OCI-LY1 (cell line): Measurements from ENCODE around the gene WNK2.

Experiments
- H2AFZ ChIP-seq: fragments of 200-600 bp; sonication (generic), shearing (Covaris generic); 2 replicates; pipeline ENCODE4 v1.6.0; 2014; ENCODE audit warnings: antibody characterized with exemption, mild to moderate bottlenecking, low read length
- H3F3A ChIP-seq: fragments of 200-600 bp; sonication (generic), shearing (Covaris generic); 2 replicates; pipeline ENCODE4 v1.6.0; 2014; ENCODE audit warnings: mild to moderate bottlenecking, antibody characterized with exemption, low read length, moderate library complexity; ENCODE audit not compliant: insufficient read depth
- H3K27ac ChIP-seq: fragments of 200-600 bp; sonication (generic); 2 replicates; pipeline ENCODE4 v1.5.1; 2014; ENCODE audit warnings: low read length, mixed run types, mild to moderate bottlenecking, low read depth; ENCODE audit not compliant: poor library complexity, severe bottlenecking
- H3K27me3 ChIP-seq: fragments of 200-600 bp; sonication (generic); 2 replicates; pipeline ENCODE4 v1.6.0; 2014; ENCODE audit warnings: antibody characterized with exemption, mild to moderate bottlenecking, low read length, moderate library complexity; ENCODE audit not compliant: insufficient read depth
- H3K36me3 ChIP-seq: fragments of 200-600 bp; sonication (generic); 2 replicates; pipeline ENCODE4 v1.6.1; 2014; ENCODE audit warnings: mild to moderate bottlenecking, antibody characterized with exemption, low read length, moderate library complexity, mixed read lengths; ENCODE audit not compliant: insufficient read depth
- H3K4me1 ChIP-seq: fragments of 200-600 bp; sonication (generic); 2 replicates; pipeline ENCODE4 v1.5.1; 2014; ENCODE audit warnings: mild to moderate bottlenecking, low read length, moderate library complexity; ENCODE audit not compliant: insufficient read depth, severe bottlenecking
- H3K4me2 ChIP-seq: fragments of 200-600 bp; sonication (generic), shearing (Covaris generic); 2 replicates; pipeline ENCODE4 v1.6.1; 2014; ENCODE audit warnings: low read length
- H3K4me3 ChIP-seq: fragments of 200-600 bp; sonication (generic); 2 replicates; pipeline ENCODE4 v1.5.1; 2014; ENCODE audit warnings: low read length, low read depth, mild to moderate bottlenecking, mixed read lengths; ENCODE audit not compliant: poor library complexity, severe bottlenecking
- H3K79me2 ChIP-seq: fragments of 200-600 bp; shearing (Covaris generic); 2 replicates; pipeline ENCODE4 v1.6.1; 2016; ENCODE audit warnings: mixed run types, low read length, mixed read lengths; ENCODE audit not compliant: insufficient read depth
- H3K9ac ChIP-seq: fragments of 200-600 bp; sonication (generic), shearing (Covaris generic); 2 replicates; pipeline ENCODE4 v1.6.1; 2014; ENCODE audit warnings: mild to moderate bottlenecking, low read length, mixed read lengths
- H3K9me2 ChIP-seq: fragments of 200-600 bp; sonication (generic), shearing (Covaris generic); 2 replicates; pipeline ENCODE4 v1.6.1; 2014; ENCODE audit warnings: low read depth, mild to moderate bottlenecking, low read length, mixed read lengths
- H3K9me3 ChIP-seq: fragments of 200-600 bp; shearing (Covaris generic); 2 replicates; pipeline ENCODE4 v1.6.1; 2014; ENCODE audit warnings: low read length, mixed read lengths
- H4K20me1 ChIP-seq: fragments of 200-600 bp; sonication (generic), shearing (Covaris generic); 2 replicates; pipeline ENCODE4 v1.6.0; 2016; ENCODE audit warnings: mild to moderate bottlenecking, low read length; ENCODE audit not compliant: insufficient read depth
- CTCF ChIP-seq: fragments of 200-600 bp; sonication (generic), shearing (Covaris generic); IDR thresholded peaks from 2 replicates; pipeline ENCODE4 v1.5.1; 2017; ENCODE audit warnings: mild to moderate bottlenecking, antibody characterized with exemption, low read length, moderate library complexity, mixed read lengths
- EZH2 ChIP-seq: fragments of 200-600 bp; sonication (generic), shearing (Covaris generic); IDR thresholded peaks from 2 replicates; pipeline ENCODE4 v1.8.0; 2017; ENCODE audit warnings: borderline replicate concordance, mixed run types, mild to moderate bottlenecking, antibody characterized with exemption, low read length, moderate library complexity, mixed read lengths

Gene WNK2

GRCh38 chr9:93245437-93245970, 61.6 kb downstream of the WNK2 start:
- no peak overlapping the region for H3K27ac ChIP-seq
- H3K27me3 ChIP-seq = no peaks in the 10 kb centered on the region
- no peaks in the 10 kb centered on the region for H3K9me2 ChIP-seq
- TF ChIP-seq EZH2 (no peak), CTCF (no peak)
- H3K36me3 ChIP-seq = no peaks in the 10 kb centered on the region
- no peak overlapping the region for H3K4me3 ChIP-seq
- H3K9me3 ChIP-seq = no peaks in the 10 kb centered on the region
- H3K4me1 ChIP-seq = peaks cover 32% of the 10 kb centered on the region
- H3F3A ChIP-seq = no peaks in the 10 kb centered on the region
- H2AFZ ChIP-seq = 0 out of 2 replicates have a peak overlapping the region, but pooled peaks have one; percentile 37
- no peaks in the 10 kb centered on the region for H4K20me1 ChIP-seq
- H3K9ac ChIP-seq = peak overlapping the region; percentile 14; the same call in 1 of the 2 replicates
- H3K79me2 ChIP-seq = no peaks in the 10 kb centered on the region
- peak overlapping the region; percentile 26; the same call in 1 of the 2 replicates for H3K4me2 ChIP-seq

- Histone ChIP-seq H3K9me3 (no peaks in the 10 kb centered on the region), H3K4me2 (no peak overlapping the region)
Measured at GRCh38 chr9:93246111-93246510, 62.2 kb downstream of the WNK2 start.

GRCh38 chr9:93246526-93246925, 62.6 kb downstream of the WNK2 start:
- Histone ChIP-seq H3K4me2 (no peak overlapping the region), H3K9me2 (no peaks in the 10 kb centered on the region), H3K27ac (no peak overlapping the region), H3K4me1 (peaks cover 32% of the 10 kb centered on the region), H3K9ac (no peak overlapping the region), H4K20me1 (no peaks in the 10 kb centered on the region), H3K9me3 (no peaks in the 10 kb centered on the region), H3K4me3 (no peak overlapping the region), H2AFZ (no peak overlapping the region), H3K79me2 (no peaks in the 10 kb centered on the region), H3K27me3 (no peaks in the 10 kb centered on the region), H3K36me3 (no peaks in the 10 kb centered on the region), H3F3A (no peaks in the 10 kb centered on the region)
- TF ChIP-seq CTCF = no peak
- TF ChIP-seq EZH2 = no peak

More at GRCh38 chr9:93246111-93246510, 62.2 kb downstream of the WNK2 start:
- Histone ChIP-seq H3K4me3 (no peak overlapping the region), H3K79me2 (no peaks in the 10 kb centered on the region), H3F3A (no peaks in the 10 kb centered on the region), H4K20me1 (no peaks in the 10 kb centered on the region), H3K9me2 (no peaks in the 10 kb centered on the region), H3K9ac (no peak overlapping the region), H3K36me3 (no peaks in the 10 kb centered on the region), H3K27ac (no peak overlapping the region), H3K4me1 (peaks cover 32% of the 10 kb centered on the region), H3K27me3 (no peaks in the 10 kb centered on the region), H2AFZ (no peak overlapping the region)
- TF ChIP-seq EZH2 (no peak), CTCF (no peak)
